Mucosa of stomach (tissue), 1 donor: Measurements from ENCODE around the gene ACSL6.

Source experiments
- H3K27me3 ChIP-seq: one replicate; pipeline ENCODE4 v1.7.0; 2013; ENCODE audit warnings: mild to moderate bottlenecking, low read length; ENCODE audit not compliant: control insufficient read depth, insufficient read depth
- H3K36me3 ChIP-seq: one replicate; pipeline ENCODE4 v1.7.0; 2013; ENCODE audit warnings: low read length; ENCODE audit not compliant: control insufficient read depth, insufficient read depth
- H3K4me1 ChIP-seq: one replicate; pipeline ENCODE4 v1.7.0; 2013; ENCODE audit warnings: mild to moderate bottlenecking, low read length; ENCODE audit not compliant: control insufficient read depth, insufficient read depth
- H3K4me3 ChIP-seq: one replicate; pipeline ENCODE4 v1.7.0; 2013; ENCODE audit warnings: low read length
- H3K9ac ChIP-seq: one replicate; pipeline ENCODE4 v1.7.0; 2013; ENCODE audit warnings: mild to moderate bottlenecking, low read length, moderate library complexity
- H3K9me3 ChIP-seq: one replicate; pipeline ENCODE4 v1.7.0; 2013; ENCODE audit warnings: mild to moderate bottlenecking, low read length, moderate library complexity; ENCODE audit not compliant: control insufficient read depth
- donor health status: Pancreatic carcinoma.

Gene ACSL6

DNA sequence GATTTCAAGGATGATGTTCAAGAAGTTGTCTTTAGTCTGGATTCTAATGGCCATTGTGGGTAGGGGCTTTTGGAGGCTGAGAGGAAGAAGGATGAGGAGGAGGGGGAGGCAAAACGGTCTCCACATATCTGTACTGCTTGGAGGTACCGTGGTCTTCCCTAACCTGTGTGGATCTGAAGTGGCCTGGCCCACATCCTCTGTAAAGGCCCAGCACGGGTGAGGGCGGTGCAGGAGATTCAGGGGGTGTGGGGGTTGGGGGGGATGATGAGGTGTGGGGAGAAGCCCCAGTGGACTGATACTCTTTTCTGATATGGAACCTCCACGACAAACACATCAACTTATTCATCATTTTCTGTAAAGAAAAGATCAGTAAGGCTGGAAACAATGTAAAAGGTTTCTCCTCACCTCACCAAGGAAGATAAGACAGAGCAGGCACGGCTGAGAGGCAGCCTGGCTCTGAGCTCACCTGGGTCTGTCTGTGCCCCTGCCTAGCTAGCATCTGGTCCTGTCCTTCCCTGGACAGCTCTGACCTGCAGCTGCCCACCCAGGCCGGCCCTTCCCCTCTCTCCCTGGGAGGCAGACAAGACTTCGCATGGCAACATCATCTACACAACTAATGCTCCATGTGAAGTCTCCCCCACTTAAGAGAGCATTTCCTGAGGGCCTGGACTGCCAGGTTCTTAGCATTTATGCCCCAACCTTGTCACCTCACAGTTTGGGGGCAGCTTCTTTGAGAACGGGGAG is 43.4 kb upstream of the ACSL6 start:
- Histone ChIP-seq H3K27me3 (peaks cover 2% of the 10 kb centered on the region), H3K4me3 (no peak overlapping the region), H3K36me3 (no peaks in the 10 kb centered on the region), H3K4me1 (no peaks in the 10 kb centered on the region), H3K9ac (no peak overlapping the region), H3K9me3 (no peaks in the 10 kb centered on the region)

DNA sequence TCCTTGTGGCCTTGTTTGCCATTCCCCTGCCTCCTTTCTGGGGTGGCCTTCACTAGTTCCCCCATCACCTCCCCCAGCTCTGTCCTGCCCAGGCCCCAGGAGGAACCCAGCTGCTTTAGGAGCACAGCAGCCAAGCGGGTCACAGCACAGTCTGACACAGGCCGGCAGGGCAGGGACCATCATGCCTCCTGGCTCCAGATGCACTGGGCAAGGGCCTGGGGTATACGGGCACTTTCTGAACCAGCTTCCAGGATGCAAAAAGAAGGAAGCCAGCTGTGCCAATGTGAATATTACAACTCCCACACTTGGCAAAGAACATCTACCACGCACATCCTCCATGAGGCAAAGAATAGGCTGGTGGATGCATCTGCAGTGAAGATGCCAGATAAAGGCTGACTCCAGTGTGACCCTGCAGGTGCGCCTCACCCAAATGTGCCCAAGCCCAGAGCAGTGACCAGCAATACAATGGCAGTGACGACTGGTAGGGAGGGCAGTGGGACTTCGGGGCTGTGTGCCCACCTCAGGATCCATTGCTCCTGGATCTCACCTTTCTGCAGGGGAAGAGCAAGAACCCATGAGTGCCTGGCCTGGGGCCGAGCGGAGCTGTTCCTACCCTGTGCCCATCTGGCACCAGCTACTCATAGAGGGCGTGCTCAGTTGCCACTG is 42.7 kb upstream of the ACSL6 start:
- no peak overlapping the region for H3K9ac ChIP-seq
- H3K4me1 ChIP-seq, result no peaks in the 10 kb centered on the region
- H3K36me3 ChIP-seq, result no peaks in the 10 kb centered on the region
- H3K27me3 ChIP-seq, result peaks cover 2% of the 10 kb centered on the region
- no peaks in the 10 kb centered on the region for H3K9me3 ChIP-seq
- H3K4me3 ChIP-seq, result no peak overlapping the region

DNA sequence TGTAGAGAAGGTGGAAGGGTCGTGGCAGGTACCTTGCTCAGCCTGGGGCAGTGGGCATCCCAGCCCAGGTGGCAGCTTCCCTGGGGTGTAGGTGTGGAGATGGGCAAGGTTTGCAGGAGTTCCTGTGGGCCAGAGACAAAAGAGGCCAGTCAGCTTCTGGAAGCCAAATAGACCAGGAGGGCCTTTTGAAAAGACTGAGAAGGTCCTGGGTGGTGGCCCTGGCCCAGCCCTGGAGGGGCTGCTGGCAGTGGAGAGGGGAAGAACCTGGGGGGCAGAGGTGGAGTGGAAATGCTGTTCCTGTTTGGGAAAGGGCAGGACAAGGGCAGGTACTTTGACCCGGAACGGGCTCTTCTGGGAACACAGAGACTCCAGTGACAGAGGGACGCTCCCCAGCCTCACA is 42.0 kb upstream of the ACSL6 start:
- H3K4me1 ChIP-seq, result no peaks in the 10 kb centered on the region
- no peaks in the 10 kb centered on the region for H3K36me3 ChIP-seq
- H3K27me3 ChIP-seq, result peaks cover 2% of the 10 kb centered on the region
- no peak overlapping the region for H3K4me3 ChIP-seq
- H3K9me3 ChIP-seq, result no peaks in the 10 kb centered on the region
- no peak overlapping the region for H3K9ac ChIP-seq

DNA sequence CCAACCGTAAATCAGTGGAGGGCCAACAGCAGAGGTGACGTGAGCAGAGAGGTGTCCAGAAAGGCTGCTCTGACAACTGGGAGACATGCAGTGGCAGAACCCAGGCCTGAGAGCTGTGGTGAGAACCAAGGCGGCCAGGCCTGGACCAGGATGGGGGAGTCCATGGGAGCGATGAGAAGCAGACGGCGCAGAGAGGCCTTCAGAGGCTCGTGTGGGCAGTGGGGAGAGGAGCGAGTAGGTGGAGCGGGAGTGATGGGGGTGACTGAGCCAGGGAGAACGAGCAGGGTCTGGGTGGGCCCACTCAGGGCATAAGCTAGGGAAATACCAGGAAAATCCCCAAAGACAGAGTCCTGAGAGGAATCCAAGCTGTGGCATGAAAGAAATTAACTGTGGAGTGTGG is 41.1 kb upstream of the ACSL6 start:
- Histone ChIP-seq H3K27me3 (peaks cover 2% of the 10 kb centered on the region), H3K9ac (no peak overlapping the region), H3K4me1 (no peaks in the 10 kb centered on the region), H3K4me3 (no peak overlapping the region), H3K36me3 (no peaks in the 10 kb centered on the region), H3K9me3 (no peaks in the 10 kb centered on the region)

DNA sequence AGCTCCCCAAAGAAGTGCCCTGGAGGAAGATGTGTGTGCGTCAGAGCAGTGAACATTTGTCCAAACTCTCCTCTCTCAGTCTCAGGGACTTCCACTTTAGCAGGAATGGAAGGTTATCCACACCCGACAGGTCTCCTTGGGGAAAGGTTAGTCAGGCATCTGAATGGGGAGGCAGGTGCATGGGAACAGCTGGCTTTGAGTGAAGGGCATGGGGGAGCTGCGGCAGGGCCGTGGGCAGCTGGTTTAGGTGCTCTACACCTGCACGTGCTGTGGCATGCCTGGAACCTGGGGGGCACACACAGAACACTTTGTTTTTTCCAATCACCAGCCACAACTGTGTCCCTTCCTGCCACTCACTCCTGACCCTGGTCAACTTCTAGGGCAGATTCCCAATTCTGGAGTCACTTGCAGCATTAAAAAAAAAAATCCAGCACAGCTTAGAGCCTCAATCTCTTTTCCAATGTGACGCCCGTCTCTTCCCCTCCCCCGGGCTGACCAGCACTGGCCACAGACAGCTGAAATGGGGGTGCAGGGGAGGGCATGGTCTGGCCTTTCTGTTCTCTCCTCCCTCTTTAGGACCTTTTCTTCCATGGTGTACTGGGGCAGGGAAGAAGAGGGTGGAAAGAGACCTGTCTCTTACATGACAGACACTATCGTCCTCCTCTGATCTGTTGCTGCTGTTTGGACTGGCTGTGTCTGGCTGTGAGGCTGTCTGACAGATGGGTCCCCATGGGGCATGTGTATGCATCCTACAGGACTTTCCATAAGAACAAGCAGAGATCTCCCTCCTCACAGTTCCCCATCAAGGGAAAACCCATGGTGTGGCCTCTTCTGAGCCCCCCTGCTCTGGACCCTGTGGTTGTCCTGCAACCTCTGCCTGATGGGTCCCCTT is 39.4 kb upstream of the ACSL6 start:
- Histone ChIP-seq H3K9ac (no peak overlapping the region), H3K4me1 (no peaks in the 10 kb centered on the region), H3K27me3 (peaks cover 2% of the 10 kb centered on the region), H3K4me3 (no peak overlapping the region), H3K36me3 (no peaks in the 10 kb centered on the region), H3K9me3 (no peaks in the 10 kb centered on the region)

DNA sequence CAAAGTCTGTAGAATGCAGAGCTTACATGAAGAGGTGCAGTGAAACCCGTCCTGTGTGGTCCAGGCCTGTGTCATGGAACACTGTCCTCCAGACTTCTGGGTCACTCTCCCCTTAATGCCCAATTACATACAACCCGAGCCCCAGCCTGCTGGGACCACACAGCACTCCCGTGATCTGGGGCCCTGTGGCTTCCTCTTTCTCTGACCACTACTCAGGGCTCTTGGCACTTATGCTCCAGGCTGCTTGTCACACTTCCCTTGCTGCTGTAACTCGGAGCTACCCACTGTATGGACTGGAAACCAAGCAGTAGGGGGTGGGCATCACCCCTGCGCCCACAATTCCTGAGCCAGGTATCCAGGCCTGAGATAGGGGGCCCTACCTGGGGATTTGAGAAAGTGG is 38.7 kb upstream of the ACSL6 start:
- Histone ChIP-seq H3K27me3 (peaks cover 2% of the 10 kb centered on the region), H3K9me3 (no peaks in the 10 kb centered on the region), H3K36me3 (no peaks in the 10 kb centered on the region), H3K4me3 (no peak overlapping the region), H3K4me1 (no peaks in the 10 kb centered on the region), H3K9ac (no peak overlapping the region)

DNA sequence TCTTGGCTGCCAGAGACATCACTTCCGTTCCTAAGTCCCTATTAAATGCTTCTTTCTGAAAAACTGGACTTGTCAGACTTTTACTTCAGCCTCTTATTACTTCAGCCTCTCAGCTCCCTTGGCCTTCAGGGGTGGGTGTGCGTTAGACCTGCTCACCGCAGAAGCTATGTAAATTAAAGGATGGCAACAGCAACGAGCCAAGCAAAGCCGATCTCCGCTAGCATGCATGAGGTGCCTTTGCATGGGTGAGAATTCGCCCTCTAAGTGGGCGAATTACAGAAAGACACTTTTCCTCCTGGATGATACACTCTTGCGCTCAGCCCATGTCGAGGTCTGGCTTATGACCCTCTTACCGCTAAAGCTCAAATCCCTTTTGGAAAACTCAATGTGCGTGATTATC is 38.1 kb upstream of the ACSL6 start:
- Histone ChIP-seq H3K9me3 (no peaks in the 10 kb centered on the region), H3K27me3 (peaks cover 2% of the 10 kb centered on the region), H3K4me1 (no peaks in the 10 kb centered on the region), H3K9ac (no peak overlapping the region), H3K4me3 (no peak overlapping the region), H3K36me3 (no peaks in the 10 kb centered on the region)

DNA sequence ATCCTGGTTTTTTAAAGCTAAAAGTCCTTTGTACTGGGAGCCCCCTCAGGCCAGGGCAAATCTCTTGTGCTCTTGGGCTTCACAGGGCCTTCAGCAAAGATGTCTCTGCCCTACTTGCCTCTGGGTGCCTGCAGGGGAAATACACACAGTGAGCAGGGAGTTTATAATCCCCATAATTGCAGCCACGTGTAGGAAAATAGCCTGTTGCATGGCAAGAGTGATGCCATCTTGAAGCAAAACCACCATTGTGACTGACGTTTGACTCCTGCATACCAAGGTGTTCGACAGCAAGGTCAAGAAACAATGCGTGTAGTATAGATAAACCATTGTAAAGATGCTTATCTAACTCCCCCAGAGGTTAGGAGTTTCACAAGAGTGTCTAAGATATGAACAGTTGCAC is 37.6 kb upstream of the ACSL6 start:
- Histone ChIP-seq H3K4me1 (no peaks in the 10 kb centered on the region), H3K9ac (no peak overlapping the region), H3K4me3 (no peak overlapping the region), H3K9me3 (no peaks in the 10 kb centered on the region), H3K27me3 (peaks cover 2% of the 10 kb centered on the region), H3K36me3 (no peaks in the 10 kb centered on the region)

DNA sequence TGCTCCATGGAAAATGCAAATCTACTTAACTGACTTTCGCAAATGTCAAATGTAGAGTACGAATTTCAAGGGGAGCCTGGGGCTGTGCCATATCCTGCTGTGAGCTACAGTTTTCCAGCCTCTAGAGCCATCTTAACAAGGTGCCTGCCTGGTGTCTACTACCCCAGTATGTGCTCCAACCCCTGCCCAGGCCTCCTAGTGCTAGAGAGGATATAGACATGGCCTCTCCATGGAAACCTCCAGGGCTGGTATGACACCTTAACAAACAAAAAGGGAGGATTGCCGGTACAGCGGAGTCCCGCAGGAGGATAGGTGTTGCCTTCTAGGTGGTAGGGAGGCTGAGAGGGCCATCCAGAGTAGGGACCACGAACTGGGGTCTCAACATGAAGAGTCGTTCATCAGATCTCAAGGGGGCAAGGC is 35.4 kb upstream of the ACSL6 start:
- Histone ChIP-seq H3K9ac (no peak overlapping the region), H3K4me1 (no peaks in the 10 kb centered on the region), H3K4me3 (no peak overlapping the region), H3K9me3 (no peaks in the 10 kb centered on the region), H3K27me3 (peaks cover 16% of the 10 kb centered on the region), H3K36me3 (no peaks in the 10 kb centered on the region)

DNA sequence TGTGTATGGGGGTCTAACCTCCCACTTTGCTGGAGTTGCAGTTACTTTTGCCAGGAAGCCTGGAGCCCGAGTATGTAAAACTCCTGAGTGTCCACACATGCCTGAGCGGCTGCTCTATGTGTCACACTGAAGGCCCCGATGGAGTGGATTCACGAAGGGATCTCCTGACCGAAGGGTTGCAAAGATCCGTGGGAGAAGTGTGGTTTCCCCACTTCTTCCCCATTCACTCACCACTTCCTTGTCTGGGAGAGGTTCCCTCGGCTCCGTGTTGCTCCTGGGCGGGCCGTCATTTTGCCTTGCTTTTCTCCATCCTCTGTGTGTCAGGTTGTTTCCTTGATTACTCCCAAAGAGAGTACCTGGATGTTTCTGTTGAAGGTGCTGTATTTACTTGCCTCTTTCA is 32.7 kb upstream of the ACSL6 start:
- Histone ChIP-seq H3K9me3 (no peaks in the 10 kb centered on the region), H3K36me3 (no peaks in the 10 kb centered on the region), H3K4me1 (no peaks in the 10 kb centered on the region), H3K27me3 (peaks cover 13% of the 10 kb centered on the region), H3K9ac (no peak overlapping the region), H3K4me3 (no peak overlapping the region)

DNA sequence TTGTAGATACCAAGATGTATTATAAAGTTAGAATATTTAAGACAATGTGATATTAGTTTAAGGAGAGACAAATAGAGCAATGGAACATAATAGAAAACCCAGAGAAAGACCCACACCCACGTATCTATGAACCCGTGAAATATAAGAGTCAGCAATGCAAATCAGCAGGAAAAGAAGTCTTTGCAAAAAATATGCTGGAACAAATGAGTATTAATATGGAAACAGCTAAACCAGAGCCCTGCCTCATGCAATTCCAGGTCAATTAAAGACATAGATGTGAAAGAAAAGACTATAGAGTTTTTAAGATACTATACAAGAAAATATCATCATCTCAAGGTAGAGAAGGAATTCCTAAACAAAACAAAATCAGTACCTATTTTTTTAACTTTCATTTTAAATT is 25.9 kb upstream of the ACSL6 start:
- Histone ChIP-seq H3K4me1 (no peaks in the 10 kb centered on the region), H3K9me3 (no peaks in the 10 kb centered on the region), H3K27me3 (peaks cover 1% of the 10 kb centered on the region), H3K36me3 (no peaks in the 10 kb centered on the region), H3K4me3 (no peak overlapping the region), H3K9ac (no peak overlapping the region)

DNA sequence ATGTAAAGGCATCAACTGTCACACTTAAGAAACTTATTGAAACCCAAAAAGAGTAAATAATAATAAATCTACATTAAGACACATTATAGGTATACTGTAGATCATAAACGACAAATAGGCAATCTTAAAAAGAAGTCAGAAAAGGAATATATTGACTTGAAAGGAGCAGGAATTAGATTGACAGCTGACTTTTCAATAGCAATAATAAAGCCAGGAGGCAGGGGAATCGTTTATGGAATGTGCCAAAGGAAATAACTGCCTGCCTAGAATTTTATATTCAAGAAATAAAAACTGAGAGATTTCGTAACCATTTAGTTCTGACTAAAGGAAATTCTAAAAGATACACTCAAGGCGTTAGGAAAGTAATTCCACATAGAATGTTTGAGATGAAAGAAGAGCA is 21.7 kb upstream of the ACSL6 start:
- H3K9ac ChIP-seq, result no peak overlapping the region
- no peaks in the 10 kb centered on the region for H3K4me1 ChIP-seq
- no peaks in the 10 kb centered on the region for H3K36me3 ChIP-seq
- no peaks in the 10 kb centered on the region for H3K27me3 ChIP-seq
- H3K4me3 ChIP-seq, result no peak overlapping the region
- H3K9me3 ChIP-seq, result no peaks in the 10 kb centered on the region
